Esophagus muscularis mucosa (tissue), 4 donors: ENCODE data around the gene GRIK1. TPM values are rescaled to one million over a fixed set of nuclear protein-coding genes. Genes with fewer than 3 reads are reported as not detected.

ENCODE experiments used
- DNase-seq: peaks from one replicate; pipeline ENCODE4 v3.0.0-alpha.2; 2017; ENCODE audit errors: extremely low spot score
- H3K27ac ChIP-seq, 4 donors: fragments of 200-600 bp; sonication (generic); replicated peaks in 1 of 4; 1 replicate in 3 of 4; 2 replicates in 1 of 4; pipeline ENCODE4 v1.5.1; 2016 to 2019; ENCODE audit warnings: mild to moderate bottlenecking in 1 of 4
- H3K27me3 ChIP-seq, 4 donors: fragments of 200-600 bp; sonication (generic); one replicate each; pipeline versions ENCODE4 v1.5.1 to v1.6.0; 2016 to 2019
- H3K36me3 ChIP-seq, 4 donors: fragments of 200-600 bp; sonication (generic); one replicate each; pipeline ENCODE4 v1.5.1; 2016 to 2019
- H3K4me1 ChIP-seq, 4 donors: fragments of 200-600 bp; sonication (generic); one replicate each; pipeline ENCODE4 v1.5.1; 2016 to 2019
- H3K4me3 ChIP-seq, 4 donors: fragments of 200-600 bp; sonication (generic); 1 replicate in 2 of 4; 2 replicates in 2 of 4; pipeline ENCODE4 v1.5.1; 2016 to 2019; ENCODE audit warnings: mild to moderate bottlenecking in 4 of 4, moderate library complexity in 1 of 4
- H3K9me3 ChIP-seq, 4 donors: fragments of 200-600 bp; sonication (generic); 1 replicate in 3 of 4; 2 replicates in 1 of 4; pipeline ENCODE4 v1.5.1; 2016 to 2019
- EP300 ChIP-seq: sonication (generic); formaldehyde crosslinking; IDR thresholded peaks from one replicate; pipeline ENCODE4 v1.6.1; 2017; ENCODE audit warnings: antibody characterized with exemption
- POLR2A ChIP-seq: fragments of 450-650 bp; IDR thresholded peaks from one replicate; pipeline ENCODE4 v1.6.1; 2017; ENCODE audit warnings: antibody characterized with exemption, moderate library complexity, mild to moderate bottlenecking, low read depth
- POLR2AphosphoS5 ChIP-seq, 2 donors: sonication (generic); formaldehyde crosslinking; IDR thresholded peaks; one replicate each; pipeline ENCODE4 v1.6.1; 2017; ENCODE audit warnings: antibody characterized with exemption in 2 of 2
- WGBS: methylation state at CpG from one replicate; pipeline ENCODE4 v1.1.5; 2018; 5-methylcytosine and 5-hydroxymethylcytosine counted together
- intact Hi-C: fragments of 100-400 bp; cut with DNase I; formaldehyde crosslinking; loops from one replicate; pipeline ENCODE4 v1.15.1; 2023
- total RNA-seq, 4 donors: library from RNA; depleted of rRNA; stranded (reverse); fragments of >200 nt; gene quantifications; one replicate each; pipeline versions ENCODE4 v1.1.0 to v1.2.1, GENCODE V29; 2016
- TF ChIP-seq, protein P1 (sequence below), 3 experiments: fragments of 200-600 bp in 2 of 3; fragments of 450-650 bp in 1 of 3; sonication (generic) in 2 of 3; IDR thresholded peaks; one replicate each; pipeline ENCODE4 v1.5.1; 2017 to 2019; ENCODE audit warnings: antibody characterized with exemption in 3 of 3, mild to moderate bottlenecking in 2 of 3, moderate library complexity in 1 of 3

The GRIK1 gene
- total RNA-seq, 4 donors from 2014 or later: 0.19 to 0.40 (median 0.33) TPM; not detected in 1

DNA sequence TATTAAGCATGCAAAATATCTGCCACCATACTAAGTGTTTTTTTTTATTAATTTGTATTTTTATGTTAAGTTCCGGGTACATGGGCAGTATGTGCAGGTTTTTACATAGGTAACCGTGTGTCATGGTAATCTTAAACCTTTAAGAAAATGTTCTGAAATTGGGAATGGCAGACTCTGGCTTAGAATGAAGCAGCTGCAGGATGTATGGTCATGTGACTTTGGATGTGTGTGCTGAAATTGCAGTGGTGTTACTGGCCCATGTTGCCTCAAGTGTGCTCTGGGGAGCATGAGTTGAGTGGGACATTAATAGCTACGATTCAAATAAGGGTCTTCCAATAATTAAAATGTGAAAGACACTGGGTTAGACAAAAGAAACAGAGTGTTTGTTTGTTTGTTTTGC, 6.7 kb downstream of the GRIK1 start:
- Histone ChIP-seq H3K4me1 (no peaks in the 10 kb centered on the region), H3K27ac (no peak overlapping the region), H3K9me3 (no peaks in the 10 kb centered on the region), H3K36me3 (no peaks in the 10 kb centered on the region), H3K4me3 (no peak overlapping the region), H3K27me3 (peaks cover 0 to 20% (median 0%) of the 10 kb centered on the region in 4 donors)
- 60% methylated on average over 3 of the region's 3 CpGs for WGBS
- DNase-seq: no peak
- TF ChIP-seq POLR2AphosphoS5 (IDR thresholded peaks at IDR 0.05): no peak
- TF ChIP-seq POLR2A: no peak
- TF ChIP-seq, protein P1, sequence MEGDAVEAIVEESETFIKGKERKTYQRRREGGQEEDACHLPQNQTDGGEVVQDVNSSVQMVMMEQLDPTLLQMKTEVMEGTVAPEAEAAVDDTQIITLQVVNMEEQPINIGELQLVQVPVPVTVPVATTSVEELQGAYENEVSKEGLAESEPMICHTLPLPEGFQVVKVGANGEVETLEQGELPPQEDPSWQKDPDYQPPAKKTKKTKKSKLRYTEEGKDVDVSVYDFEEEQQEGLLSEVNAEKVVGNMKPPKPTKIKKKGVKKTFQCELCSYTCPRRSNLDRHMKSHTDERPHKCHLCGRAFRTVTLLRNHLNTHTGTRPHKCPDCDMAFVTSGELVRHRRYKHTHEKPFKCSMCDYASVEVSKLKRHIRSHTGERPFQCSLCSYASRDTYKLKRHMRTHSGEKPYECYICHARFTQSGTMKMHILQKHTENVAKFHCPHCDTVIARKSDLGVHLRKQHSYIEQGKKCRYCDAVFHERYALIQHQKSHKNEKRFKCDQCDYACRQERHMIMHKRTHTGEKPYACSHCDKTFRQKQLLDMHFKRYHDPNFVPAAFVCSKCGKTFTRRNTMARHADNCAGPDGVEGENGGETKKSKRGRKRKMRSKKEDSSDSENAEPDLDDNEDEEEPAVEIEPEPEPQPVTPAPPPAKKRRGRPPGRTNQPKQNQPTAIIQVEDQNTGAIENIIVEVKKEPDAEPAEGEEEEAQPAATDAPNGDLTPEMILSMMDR (IDR thresholded peaks at IDR 0.05): no peak
- no peak for TF ChIP-seq EP300
- intact Hi-C loops: no loop called here

DNA sequence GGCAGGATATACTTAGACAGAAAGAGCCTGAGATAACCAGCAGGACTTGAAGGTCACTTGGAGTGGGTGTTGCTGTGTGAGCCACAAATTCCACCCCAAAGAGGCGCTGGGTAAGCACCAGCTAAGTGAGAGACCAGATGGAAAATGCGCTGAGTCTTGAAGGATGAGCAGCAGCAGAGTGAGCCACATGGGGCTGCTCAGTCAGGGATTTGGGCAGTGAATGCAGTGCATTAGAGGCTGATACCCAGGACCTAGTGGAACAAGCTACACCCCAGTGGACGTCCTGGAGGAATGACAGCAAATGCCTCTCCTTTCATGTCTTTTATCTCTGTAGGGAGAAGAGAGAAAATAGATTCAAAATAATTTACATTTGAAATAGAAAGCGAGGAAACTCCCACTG, 11.3 kb downstream of the GRIK1 start:
- H3K4me1 ChIP-seq: no peaks in the 10 kb centered on the region
- TF ChIP-seq, protein P1 (IDR thresholded peaks at IDR 0.05): no peak
- TF ChIP-seq EP300 (no peak), POLR2AphosphoS5 (IDR thresholded peaks at IDR 0.05) (no peak)
- WGBS: 65% methylated on average over 4 of the region's 4 CpGs
- intact Hi-C loops: no loop called here
- no peaks in the 10 kb centered on the region for H3K27me3 ChIP-seq
- no peak for DNase-seq
- H3K9me3 ChIP-seq: no peaks in the 10 kb centered on the region
- H3K27ac ChIP-seq: no peak overlapping the region
- H3K36me3 ChIP-seq: no peaks in the 10 kb centered on the region
- H3K4me3 ChIP-seq: no peak overlapping the region

DNA sequence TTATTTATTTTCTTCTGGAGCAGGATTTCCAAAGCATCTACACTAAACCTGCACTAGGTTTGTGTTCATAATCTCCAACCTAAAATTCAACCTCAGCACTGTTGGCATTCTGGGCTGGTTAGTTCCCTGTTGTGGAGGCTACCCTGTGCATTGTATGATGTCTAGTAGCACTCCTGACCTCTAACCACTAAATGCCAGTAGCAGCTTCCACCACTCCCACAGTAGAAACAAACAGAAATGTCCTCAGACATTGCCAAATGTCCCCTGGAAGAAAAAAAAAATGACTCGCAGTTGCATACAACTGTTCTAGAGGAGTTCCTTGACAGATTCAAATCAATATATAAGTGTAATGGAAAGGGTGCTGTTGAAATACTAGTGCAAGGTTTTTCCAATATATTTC, 18.9 kb downstream of the GRIK1 start:
- Histone ChIP-seq H3K4me3 (no peak overlapping the region), H3K4me1 (no peaks in the 10 kb centered on the region), H3K9me3 (no peaks in the 10 kb centered on the region), H3K36me3 (no peaks in the 10 kb centered on the region), H3K27me3 (no peaks in the 10 kb centered on the region), H3K27ac (no peak overlapping the region)
- intact Hi-C loops: no loop called here
- 93% methylated on average over 1 of the region's 1 CpG for WGBS
- no peak for DNase-seq
- TF ChIP-seq POLR2AphosphoS5 (IDR thresholded peaks at IDR 0.05): no peak
- TF ChIP-seq EP300: no peak
- TF ChIP-seq, protein P1 (IDR thresholded peaks at IDR 0.05): no peak
- no peak for TF ChIP-seq POLR2A

DNA sequence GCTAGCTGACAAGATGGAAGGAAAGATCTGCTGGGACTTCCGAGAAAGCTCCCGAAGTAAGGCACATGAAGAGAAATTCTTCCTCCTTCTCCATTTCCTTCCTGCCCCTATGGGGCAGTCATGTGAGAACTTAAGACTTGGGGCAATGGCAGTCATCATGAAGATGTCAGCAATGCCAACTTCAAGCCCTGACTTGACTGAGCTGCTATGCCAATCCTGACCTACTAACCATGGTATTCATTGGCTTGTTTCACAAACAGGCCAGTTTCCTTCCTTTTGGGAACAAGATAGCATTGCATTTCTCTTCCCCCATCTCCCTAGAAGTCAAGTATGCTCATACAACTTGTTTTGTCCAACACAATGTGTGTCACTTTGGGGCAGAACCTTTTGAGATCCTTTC, 25.5 kb downstream of the GRIK1 start:
- H3K27me3 ChIP-seq: no peaks in the 10 kb centered on the region
- H3K9me3 ChIP-seq: peaks cover 0 to 10% (median 0%) of the 10 kb centered on the region in 4 donors
- intact Hi-C loops: no loop called here
- H3K4me3 ChIP-seq: no peak overlapping the region
- H3K27ac ChIP-seq: no peak overlapping the region
- no peaks in the 10 kb centered on the region for H3K36me3 ChIP-seq
- TF ChIP-seq, protein P1 (IDR thresholded peaks at IDR 0.05): no peak
- no peak for TF ChIP-seq POLR2AphosphoS5 (IDR thresholded peaks at IDR 0.05)
- no peak for TF ChIP-seq POLR2A
- TF ChIP-seq EP300: no peak
- 94% methylated on average over 2 of the region's 2 CpGs for WGBS
- DNase-seq: no peak
- no peaks in the 10 kb centered on the region for H3K4me1 ChIP-seq

DNA sequence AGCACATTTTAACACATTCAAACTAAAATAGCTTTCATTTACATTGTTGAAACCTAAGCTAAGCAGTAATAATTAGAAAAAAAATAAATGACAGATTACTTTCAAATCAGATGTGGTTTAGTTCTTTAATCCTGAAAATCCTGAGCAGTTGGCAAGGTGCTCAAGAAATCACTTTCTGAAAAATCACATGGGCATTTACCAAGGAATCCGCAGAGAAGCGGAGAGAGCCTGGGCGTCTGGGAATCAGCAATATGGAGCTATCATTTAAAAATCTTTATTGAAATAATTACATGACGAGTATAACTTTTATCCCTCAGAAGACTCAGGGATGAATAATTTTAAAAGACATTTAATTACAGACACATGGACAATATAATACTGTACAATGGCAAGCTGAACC, 30.2 kb downstream of the GRIK1 start:
- no peaks in the 10 kb centered on the region for H3K4me1 ChIP-seq
- WGBS: 94% methylated on average over 4 of the region's 4 CpGs
- TF ChIP-seq POLR2AphosphoS5 (IDR thresholded peaks at IDR 0.05) (no peak), EP300 (no peak), POLR2A (no peak)
- TF ChIP-seq, protein P1 (IDR thresholded peaks at IDR 0.05): no peak
- H3K9me3 ChIP-seq: peaks cover 0 to 10% (median 0%) of the 10 kb centered on the region in 4 donors
- intact Hi-C loops: no loop called here
- DNase-seq: no peak
- no peaks in the 10 kb centered on the region for H3K27me3 ChIP-seq
- no peaks in the 10 kb centered on the region for H3K36me3 ChIP-seq
- H3K27ac ChIP-seq: no peak overlapping the region
- no peak overlapping the region for H3K4me3 ChIP-seq
